H1 (cell line): ENCODE measurements around the gene NELFB. TPM values are rescaled to one million over a fixed set of nuclear protein-coding genes. Genes with fewer than 3 reads are reported as not detected.
A peak's percentile ranks its signal among the peaks of the same experiment; 100 is the strongest.

Source experiments
- CHD7 ChIP-seq: fragments of 300-600 bp; sonication (generic); IDR thresholded peaks from 2 replicates; pipeline ENCODE4 v1.7.1; 2012; ENCODE audit warnings: low read length, moderate library complexity, mild to moderate bottlenecking, inconsistent platforms; ENCODE audit not compliant: insufficient replicate concordance
- HDAC6 ChIP-seq: IDR thresholded peaks from one replicate; pipeline ENCODE4 v1.7.1; 2012; ENCODE audit warnings: low read depth, mild to moderate bottlenecking, inconsistent platforms, low read length, moderate library complexity
- KDM1A ChIP-seq: fragments of 200-600, 300-600 bp; sonication (generic); IDR thresholded peaks from 2 replicates; pipeline ENCODE4 v1.7.1; 2016; ENCODE audit warnings: mild to moderate bottlenecking, low read length, borderline replicate concordance
- POLR2A ChIP-seq, 2 experiments: IDR thresholded peaks; 1 replicate in 1 of 2; 2 replicates in 1 of 2; pipeline ENCODE4 v1.6.1; 2011; ENCODE audit warnings: low read depth in 2 of 2, low read length in 2 of 2, mild to moderate bottlenecking in 2 of 2; ENCODE audit errors: control extremely low read depth in 1 of 2
- SIN3A ChIP-seq, 2 experiments: IDR thresholded peaks in 1 of 2; conservative IDR thresholded peaks in 1 of 2; 2 replicates each; pipeline ENCODE4 v1.6.1; 2011 to 2012; ENCODE audit warnings: low read length in 2 of 2, improper control_type of control experiment in 1 of 2, low read depth in 1 of 2, mild to moderate bottlenecking in 1 of 2
- USF2 ChIP-seq: IDR thresholded peaks from 2 replicates; pipeline ENCODE4 v1.6.1; 2011; ENCODE audit warnings: low read length, improper control_type of control experiment
- polyA plus RNA-seq, 7 experiments: library from polyadenylated mRNA; depleted of rRNA in 3 of 7; stranded (reverse) in 5 of 7; unstranded in 2 of 7; fragments of >200 nt in 5 of 7; fragments of 200-250 nt in 2 of 7; gene quantifications; 1 replicate in 5 of 7; 2 replicates in 1 of 7; 4 replicates in 1 of 7; pipeline versions ENCODE4 v1.2.1 to v1.2.3, GENCODE V29; 2011 to 2013; ENCODE audit warnings: missing spikeins in 2 of 7, mixed read lengths in 2 of 7
- total RNA-seq: library from RNA; stranded (reverse); fragmentation: NEBNext Ultra II Directional; extraction: Animal tissue kit (Norgen Biotek cat#: 25700); gene quantifications from 2 replicates; pipeline ENCODE4 v1.2.1, GENCODE V29; 2021
- TF ChIP-seq, protein P1 (sequence below): IDR thresholded peaks from 2 replicates; pipeline ENCODE4 v1.6.1; 2012; ENCODE audit warnings: low read length, inconsistent platforms

The NELFB gene
- total and polyA plus RNA-seq, 2 of the 8 experiments (the other 6 are each of a cell fraction or from before 2014, with no cell fraction given) = 57.6 to 78.0 TPM

DNA sequence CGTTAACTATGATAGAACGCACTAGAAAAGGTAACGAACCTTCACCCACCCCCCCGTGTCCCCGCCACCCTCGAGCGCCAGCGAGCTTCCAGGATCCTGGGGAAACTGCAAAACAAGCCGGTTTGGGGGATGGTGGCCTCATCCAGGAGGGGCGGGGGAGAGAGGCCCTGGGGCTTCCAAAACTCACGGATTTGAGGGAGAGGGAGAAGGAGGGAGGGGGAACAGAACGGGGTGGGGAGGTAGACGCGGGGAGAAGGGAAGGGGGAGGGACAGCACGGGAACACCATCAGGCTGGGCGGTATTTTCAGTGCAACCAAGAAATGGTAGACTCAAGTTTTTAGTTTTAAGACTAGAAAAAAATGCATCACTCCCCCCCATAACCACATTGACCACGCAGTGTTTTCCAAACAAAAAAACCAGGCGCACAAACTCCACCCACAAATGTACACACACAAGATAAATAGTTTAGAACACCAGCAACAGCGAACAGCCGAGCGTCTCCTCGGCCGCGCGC, 45.5 kb downstream of the NELFB start (continued):
- TF ChIP-seq SIN3A (conservative IDR thresholded peaks at IDR 0.05 in 1 of 2, IDR thresholded peaks at IDR 0.05 in 1 of 2; ENCODE audit: low read depth in 1 of 2, low read length in 2 of 2) (peak in 1 of 2 experiments; percentile 23; a peak in 1 of 4 replicates), KDM1A (peak; percentile 59; the same call in 1 of the 2 replicates), USF2 (no peak), HDAC6 (no peak), POLR2A (IDR thresholded peaks at IDR 0.05; ENCODE audit: control extremely low read depth in 1 of 2, low read depth in 2 of 2, low read length in 2 of 2) (no peak; a peak in 1 of 3 replicates), CHD7 (no peak)
- TF ChIP-seq, protein P1, sequence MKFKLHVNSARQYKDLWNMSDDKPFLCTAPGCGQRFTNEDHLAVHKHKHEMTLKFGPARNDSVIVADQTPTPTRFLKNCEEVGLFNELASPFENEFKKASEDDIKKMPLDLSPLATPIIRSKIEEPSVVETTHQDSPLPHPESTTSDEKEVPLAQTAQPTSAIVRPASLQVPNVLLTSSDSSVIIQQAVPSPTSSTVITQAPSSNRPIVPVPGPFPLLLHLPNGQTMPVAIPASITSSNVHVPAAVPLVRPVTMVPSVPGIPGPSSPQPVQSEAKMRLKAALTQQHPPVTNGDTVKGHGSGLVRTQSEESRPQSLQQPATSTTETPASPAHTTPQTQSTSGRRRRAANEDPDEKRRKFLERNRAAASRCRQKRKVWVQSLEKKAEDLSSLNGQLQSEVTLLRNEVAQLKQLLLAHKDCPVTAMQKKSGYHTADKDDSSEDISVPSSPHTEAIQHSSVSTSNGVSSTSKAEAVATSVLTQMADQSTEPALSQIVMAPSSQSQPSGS = no peak
- TF ChIP-seq, all 59 proteins: peak for 3
